Smooth muscle cell (in vitro differentiated cells): ENCODE data around the gene ESRRA. TPM values are rescaled to one million over a fixed set of nuclear protein-coding genes. Genes with fewer than 3 reads are reported as not detected.

Experiments used
- DNase-seq: peaks from one replicate; lab custom pipeline; 2025; ENCODE audit not compliant: unreplicated experiment; lab: John Stamatoyannopoulos, UW
- H2AFZ ChIP-seq: fragments of 200-600 bp; sonication (generic); 2 replicates; pipeline ENCODE4 v1.6.0; 2016; ENCODE audit warnings: antibody characterized with exemption, low read depth, mild to moderate bottlenecking
- H3F3A ChIP-seq: fragments of 200-600 bp; sonication (generic); 2 replicates; pipeline ENCODE4 v1.6.0; 2017; ENCODE audit warnings: antibody characterized with exemption, low read depth
- H3K27ac ChIP-seq: fragments of 200-600 bp; sonication (generic); 2 replicates; pipeline ENCODE4 v1.5.1; 2016; ENCODE audit warnings: low read depth, mild to moderate bottlenecking
- H3K27me3 ChIP-seq: fragments of 200-600 bp; sonication (generic); 2 replicates; pipeline ENCODE4 v1.6.1; 2016; ENCODE audit warnings: low read depth, mild to moderate bottlenecking
- H3K36me3 ChIP-seq: fragments of 200-600 bp; sonication (generic); 2 replicates; pipeline ENCODE4 v1.5.1; 2016; ENCODE audit warnings: low read depth
- H3K4me1 ChIP-seq: fragments of 200-600 bp; sonication (generic); 2 replicates; pipeline ENCODE4 v1.5.1; 2016; ENCODE audit warnings: low read depth
- H3K4me2 ChIP-seq: fragments of 200-600 bp; sonication (generic); 2 replicates; pipeline ENCODE4 v1.6.0; 2016; ENCODE audit warnings: mild to moderate bottlenecking
- H3K4me3 ChIP-seq: fragments of 200-600 bp; sonication (generic); 2 replicates; pipeline ENCODE4 v1.5.1; 2016; ENCODE audit warnings: mild to moderate bottlenecking
- H3K79me2 ChIP-seq: fragments of 200-600 bp; sonication (generic); 2 replicates; pipeline ENCODE4 v1.6.0; 2016; ENCODE audit warnings: low read depth, mild to moderate bottlenecking
- H3K9ac ChIP-seq: fragments of 200-600 bp; sonication (generic); 2 replicates; pipeline ENCODE4 v1.6.0; 2016; ENCODE audit warnings: low read depth
- H3K9me3 ChIP-seq: fragments of 200-600 bp; sonication (generic); replicated peaks from 2 replicates; pipeline ENCODE4 v1.5.1; 2016; ENCODE audit warnings: low read depth
- H4K20me1 ChIP-seq: fragments of 200-600 bp; sonication (generic); 2 replicates; pipeline ENCODE4 v1.6.0; 2016; ENCODE audit warnings: low read depth
- CTCF ChIP-seq: fragments of 200-600 bp; sonication (generic); IDR thresholded peaks from 2 replicates; pipeline ENCODE4 v1.5.1; 2017; ENCODE audit warnings: borderline replicate concordance, mild to moderate bottlenecking, antibody characterized with exemption; ENCODE audit not compliant: insufficient read depth, poor library complexity, severe bottlenecking
- WGBS: methylation state at CpG from one replicate; pipeline ENCODE4 v1.1.7; 2016; ENCODE audit warnings: low lambda C conversion rate; 5-methylcytosine and 5-hydroxymethylcytosine counted together
- polyA plus RNA-seq: library from polyadenylated mRNA; unstranded; fragments of >200 nt; fragmentation: Nextera tagmentation; extraction: Ambion mirVana; gene quantifications from 2 replicates; pipeline ENCODE4 v1.2.1, GENCODE V29; 2016
- total RNA-seq: library from RNA; depleted of rRNA; stranded (reverse); fragments of >200 nt; gene quantifications from 2 replicates; pipeline ENCODE4 v1.2.3, GENCODE V29; 2014

ESRRA gene
- total and polyA plus RNA-seq, 2 experiments from 2014 or later = 8.0 to 16.7 TPM

GRCh38 chr11:64299847-64300648 is 5.3 kb upstream of the ESRRA start, which contains the start of gene CATSPERZ:
CATSPERZ (plus strand) TSS chr11:64300358; CDS start chr11:64300411, 53 bp downstream.
- H4K20me1 ChIP-seq = no peaks in the 10 kb centered on the region
- DNase-seq = no peak
- H3F3A ChIP-seq = no peaks in the 10 kb centered on the region
- H3K4me2 ChIP-seq = peak within 1 kb of the TSS; percentile 77
- H3K27ac ChIP-seq = no peak within 1 kb of the TSS
- no peaks in the 10 kb centered on the region for H3K36me3 ChIP-seq
- H3K4me3 ChIP-seq = peak within 1 kb of the TSS; percentile 40
- H3K27me3 ChIP-seq = peaks cover 59% of the 10 kb centered on the region
- H3K9me3 ChIP-seq = no peaks in the 10 kb centered on the region
- H3K79me2 ChIP-seq = no peaks in the 10 kb centered on the region
- no peak within 1 kb of the TSS for H2AFZ ChIP-seq
- 19% methylated on average over 41 of the region's 54 CpGs for WGBS
- TF ChIP-seq CTCF = no peak
- H3K4me1 ChIP-seq = peaks cover 12% of the 10 kb centered on the region
- H3K9ac ChIP-seq = no peak within 1 kb of the TSS

- WGBS = 89% methylated on average over 12 of the region's 13 CpGs
- Histone ChIP-seq H3K9ac (no peak overlapping the region), H3K4me2 (no peak overlapping the region), H3K4me1 (peaks cover 18% of the 10 kb centered on the region), H3K36me3 (no peaks in the 10 kb centered on the region), H4K20me1 (peaks cover 7% of the 10 kb centered on the region), H3K27me3 (peaks cover 26% of the 10 kb centered on the region), H3K79me2 (peaks cover 23% of the 10 kb centered on the region), H3K27ac (no peak overlapping the region), H3K4me3 (no peak overlapping the region), H3F3A (no peaks in the 10 kb centered on the region), H2AFZ (no peak overlapping the region), H3K9me3 (no peaks in the 10 kb centered on the region)
- no peak for DNase-seq
- TF ChIP-seq CTCF = no peak
These were observed 2.0 kb upstream of the ESRRA start for GRCh38 chr11:64303109-64304031.

- Histone ChIP-seq H3K4me2 (peak overlapping the region; percentile 79), H3K27ac (peak overlapping the region; percentile 83), H3K27me3 (peaks cover 20% of the 10 kb centered on the region), H3K9me3 (no peaks in the 10 kb centered on the region), H2AFZ (no peak overlapping the region), H3K9ac (no peak overlapping the region), H3K4me3 (peak overlapping the region; percentile 49), H3K4me1 (peaks cover 18% of the 10 kb centered on the region), H4K20me1 (peaks cover 7% of the 10 kb centered on the region), H3K79me2 (peaks cover 25% of the 10 kb centered on the region), H3F3A (no peaks in the 10 kb centered on the region), H3K36me3 (no peaks in the 10 kb centered on the region)
- 56% methylated on average over 5 of the region's 5 CpGs for WGBS
- no peak for TF ChIP-seq CTCF
- no peak for DNase-seq
These were observed 1.4 kb upstream of the ESRRA start for GRCh38 chr11:64304032-64304315.
